Neural progenitor cell (in vitro differentiated cells): ENCODE results near the gene SLC4A7. TPM values are rescaled to one million over a fixed set of nuclear protein-coding genes. Genes with fewer than 3 reads are reported as not detected.
"Not testable (repeated sequence)": the region's sequence is repeated elsewhere in the genome, so short reads cannot be mapped to it uniquely, and the experiment has no call there.

Experiments
- DNase-seq: peaks from one replicate; pipeline ENCODE4 v3.0.0-alpha.2; 2016; ENCODE audit warnings: low spot score
- H2AFZ ChIP-seq: fragments of 200-600 bp; sonication (generic); replicated peaks from 2 replicates; pipeline ENCODE4 v1.6.1; 2016; ENCODE audit warnings: antibody characterized with exemption
- H3F3A ChIP-seq: fragments of 200-600 bp; sonication (generic); 2 replicates; pipeline ENCODE4 v1.6.1; 2016; ENCODE audit warnings: antibody characterized with exemption, low read depth
- H3K27ac ChIP-seq: fragments of 200-600 bp; sonication (generic); 2 replicates; pipeline ENCODE4 v1.5.1; 2016; ENCODE audit warnings: mild to moderate bottlenecking
- H3K27me3 ChIP-seq: fragments of 200-600 bp; sonication (generic); 2 replicates; pipeline ENCODE4 v1.6.1; 2016; ENCODE audit warnings: mild to moderate bottlenecking, moderate library complexity
- H3K36me3 ChIP-seq: fragments of 200-600 bp; sonication (generic); 2 replicates; pipeline ENCODE4 v1.5.1; 2016
- H3K4me1 ChIP-seq: fragments of 200-600 bp; sonication (generic); 2 replicates; pipeline ENCODE4 v1.6.1; 2016; ENCODE audit warnings: mixed run types
- H3K4me2 ChIP-seq: fragments of 200-600 bp; sonication (generic); 2 replicates; pipeline ENCODE4 v1.6.1; 2016
- H3K4me3 ChIP-seq: fragments of 200-600 bp; sonication (generic); 2 replicates; pipeline ENCODE4 v1.5.1; 2016
- H3K79me2 ChIP-seq: fragments of 200-600 bp; sonication (generic); 2 replicates; pipeline ENCODE4 v1.6.1; 2016; ENCODE audit warnings: low read depth
- H3K9ac ChIP-seq: fragments of 200-600 bp; sonication (generic); 2 replicates; pipeline ENCODE4 v1.6.1; 2016
- H3K9me3 ChIP-seq: fragments of 200-600 bp; sonication (generic); 2 replicates; pipeline ENCODE4 v1.5.1; 2016; ENCODE audit warnings: low read depth
- H4K20me1 ChIP-seq: fragments of 200-600 bp; sonication (generic); 2 replicates; pipeline ENCODE4 v1.6.1; 2016; ENCODE audit warnings: low read depth
- H3K27ac Mint-ChIP-seq: 3 replicates; pipeline ENCODE4 v1.8.0; 2021; ENCODE audit warnings: mixed read lengths
- H3K27me3 Mint-ChIP-seq: 2 replicates; pipeline ENCODE4 v1.8.0; 2022; ENCODE audit warnings: low read depth, mild to moderate bottlenecking, inconsistent platforms, moderate library complexity, mixed read lengths; ENCODE audit not compliant: insufficient read depth
- H3K36me3 Mint-ChIP-seq: 3 replicates; pipeline ENCODE4 v1.8.0; 2021; ENCODE audit warnings: mixed read lengths
- H3K4me1 Mint-ChIP-seq: 3 replicates; pipeline ENCODE4 v1.8.0; 2021; ENCODE audit warnings: mixed read lengths
- H3K4me3 Mint-ChIP-seq: 3 replicates; pipeline ENCODE4 v1.8.0; 2021; ENCODE audit warnings: mild to moderate bottlenecking, moderate library complexity, mixed read lengths
- H3K9me3 Mint-ChIP-seq: 3 replicates; pipeline ENCODE4 v1.8.0; 2020; ENCODE audit warnings: mixed read lengths
- EZH2 ChIP-seq: fragments of 200-600 bp; sonication (generic); IDR thresholded peaks from 2 replicates; pipeline ENCODE4 v1.6.1; 2017; ENCODE audit warnings: antibody characterized with exemption, mild to moderate bottlenecking, moderate library complexity
- EZH2phosphoT487 ChIP-seq: fragments of 200-600 bp; sonication (generic); IDR thresholded peaks from 2 replicates; pipeline ENCODE4 v1.6.1; 2017; ENCODE audit warnings: antibody characterized with exemption
- total RNA-seq: library from RNA; depleted of rRNA; stranded (reverse); fragments of >200 nt; gene quantifications from 2 replicates; pipeline ENCODE4 v1.2.3, GENCODE V29; 2015; ENCODE audit warnings: low replicate concordance
- TF ChIP-seq, protein P1 (sequence below): fragments of 200-600 bp; sonication (generic); IDR thresholded peaks from 2 replicates; pipeline ENCODE4 v1.5.1; 2017; ENCODE audit warnings: antibody characterized with exemption, mild to moderate bottlenecking

Gene SLC4A7
- total RNA-seq, 1 donor from 2014 or later, result 114 TPM

DNA sequence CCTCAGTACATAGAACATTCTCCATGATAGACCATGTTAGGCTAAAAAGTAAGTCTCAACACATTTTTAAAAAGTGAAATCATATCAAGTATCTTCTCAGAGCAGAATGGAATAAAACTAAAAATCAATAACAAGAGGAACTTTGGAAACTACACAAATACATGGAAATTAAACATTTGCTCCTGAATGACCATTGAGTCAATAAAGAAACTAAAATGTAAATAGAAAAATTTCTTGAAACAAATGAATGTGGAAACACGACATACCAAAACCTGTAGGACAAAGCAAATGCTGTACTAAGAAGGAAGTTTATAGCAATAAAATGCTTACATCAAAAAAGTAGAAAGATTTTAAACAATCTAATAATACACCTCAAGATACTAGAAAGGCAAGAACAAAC lies 148.6 kb downstream of the SLC4A7 start:
- Histone ChIP-seq H3K4me1 (no peaks in the 10 kb centered on the region), H3K4me2 (no peak overlapping the region), H3F3A (no peaks in the 10 kb centered on the region), H3K79me2 (no peaks in the 10 kb centered on the region), H3K27me3 (no peaks in the 10 kb centered on the region), H3K9me3 (no peaks in the 10 kb centered on the region), H3K27ac (no peak overlapping the region), H3K9ac (no peak overlapping the region), H3K4me3 (no peak overlapping the region), H3K36me3 (no peaks in the 10 kb centered on the region), H4K20me1 (no peaks in the 10 kb centered on the region), H2AFZ (no peak overlapping the region)
- Mint-ChIP-seq H3K27me3 (no peaks in the 10 kb centered on the region), H3K27ac (no peak overlapping the region), H3K36me3 (no peaks in the 10 kb centered on the region), H3K9me3 (peaks cover 4% of the 10 kb centered on the region), H3K4me1 (no peaks in the 10 kb centered on the region), H3K4me3 (no peak overlapping the region)
- TF ChIP-seq EZH2 (no peak), EZH2phosphoT487 (no peak)
- TF ChIP-seq, protein P1, sequence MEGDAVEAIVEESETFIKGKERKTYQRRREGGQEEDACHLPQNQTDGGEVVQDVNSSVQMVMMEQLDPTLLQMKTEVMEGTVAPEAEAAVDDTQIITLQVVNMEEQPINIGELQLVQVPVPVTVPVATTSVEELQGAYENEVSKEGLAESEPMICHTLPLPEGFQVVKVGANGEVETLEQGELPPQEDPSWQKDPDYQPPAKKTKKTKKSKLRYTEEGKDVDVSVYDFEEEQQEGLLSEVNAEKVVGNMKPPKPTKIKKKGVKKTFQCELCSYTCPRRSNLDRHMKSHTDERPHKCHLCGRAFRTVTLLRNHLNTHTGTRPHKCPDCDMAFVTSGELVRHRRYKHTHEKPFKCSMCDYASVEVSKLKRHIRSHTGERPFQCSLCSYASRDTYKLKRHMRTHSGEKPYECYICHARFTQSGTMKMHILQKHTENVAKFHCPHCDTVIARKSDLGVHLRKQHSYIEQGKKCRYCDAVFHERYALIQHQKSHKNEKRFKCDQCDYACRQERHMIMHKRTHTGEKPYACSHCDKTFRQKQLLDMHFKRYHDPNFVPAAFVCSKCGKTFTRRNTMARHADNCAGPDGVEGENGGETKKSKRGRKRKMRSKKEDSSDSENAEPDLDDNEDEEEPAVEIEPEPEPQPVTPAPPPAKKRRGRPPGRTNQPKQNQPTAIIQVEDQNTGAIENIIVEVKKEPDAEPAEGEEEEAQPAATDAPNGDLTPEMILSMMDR, result no peak
- no peak for DNase-seq

DNA sequence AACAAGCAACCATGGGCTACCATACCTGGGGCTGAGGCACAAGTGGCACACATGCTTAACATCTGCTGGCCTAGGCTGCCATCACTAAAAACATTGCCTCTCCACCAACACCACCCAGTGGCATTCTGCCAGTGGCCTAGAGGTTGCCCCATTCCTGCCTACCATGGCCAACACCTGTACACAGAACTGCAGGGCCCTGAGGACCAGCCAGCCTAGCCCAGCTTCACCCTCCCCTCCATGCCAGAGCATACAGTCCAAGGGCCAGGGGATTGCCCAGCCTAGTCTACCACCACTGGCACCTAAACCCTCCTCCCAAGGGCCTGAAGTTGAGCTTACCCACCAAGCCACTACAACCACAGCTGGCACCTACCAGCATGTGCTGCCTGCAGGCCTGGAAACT lies 150.3 kb downstream of the SLC4A7 start:
- Histone ChIP-seq H3K4me1 (no peaks in the 10 kb centered on the region), H3F3A (no peaks in the 10 kb centered on the region), H3K9me3 (no peaks in the 10 kb centered on the region), H3K4me3 (no peak overlapping the region), H3K27ac (no peak overlapping the region), H3K79me2 (no peaks in the 10 kb centered on the region), H3K27me3 (no peaks in the 10 kb centered on the region), H4K20me1 (no peaks in the 10 kb centered on the region), H2AFZ (no peak overlapping the region), H3K9ac (no peak overlapping the region), H3K4me2 (no peak overlapping the region), H3K36me3 (no peaks in the 10 kb centered on the region)
- Mint-ChIP-seq H3K27ac (no peak overlapping the region), H3K9me3 (peaks cover 4% of the 10 kb centered on the region), H3K4me3 (no peak overlapping the region), H3K4me1 (no peaks in the 10 kb centered on the region), H3K27me3 (no peaks in the 10 kb centered on the region), H3K36me3 (no peaks in the 10 kb centered on the region)
- TF ChIP-seq EZH2, result no peak
- TF ChIP-seq, protein P1, result no peak
- no peak for TF ChIP-seq EZH2phosphoT487
- no peak for DNase-seq

GRCh38 chr3:27328982-27329762 lies 155.0 kb downstream of the SLC4A7 start:
- H2AFZ ChIP-seq, H3K9ac ChIP-seq, H3K9me3 Mint-ChIP-seq, H3F3A ChIP-seq, H3K4me1 ChIP-seq, H3K4me3 Mint-ChIP-seq, H3K27me3 ChIP-seq, H3K27me3 Mint-ChIP-seq, H4K20me1 ChIP-seq, H3K36me3 ChIP-seq, DNase-seq, H3K27ac ChIP-seq, H3K36me3 Mint-ChIP-seq, H3K4me3 ChIP-seq, H3K9me3 ChIP-seq, H3K4me2 ChIP-seq, H3K27ac Mint-ChIP-seq, H3K4me1 Mint-ChIP-seq, H3K79me2 ChIP-seq: not testable (repeated sequence)

- H3K9me3 ChIP-seq, result no peaks in the 10 kb centered on the region
- H3K27ac Mint-ChIP-seq, result no peak overlapping the region
- DNase-seq, result no peak
- H2AFZ ChIP-seq, result no peak overlapping the region
- no peaks in the 10 kb centered on the region for H3K4me1 Mint-ChIP-seq
- no peaks in the 10 kb centered on the region for H3F3A ChIP-seq
- H3K36me3 ChIP-seq, result no peaks in the 10 kb centered on the region
- no peaks in the 10 kb centered on the region for H4K20me1 ChIP-seq
- no peak overlapping the region for H3K4me2 ChIP-seq
- no peak overlapping the region for H3K4me3 ChIP-seq
- H3K4me1 ChIP-seq, result no peaks in the 10 kb centered on the region
- H3K27ac ChIP-seq, result no peak overlapping the region
- H3K9me3 Mint-ChIP-seq, result peaks cover 5% of the 10 kb centered on the region
- no peak for TF ChIP-seq EZH2phosphoT487
- no peak for TF ChIP-seq EZH2
- TF ChIP-seq, protein P1, result no peak
- H3K9ac ChIP-seq, result no peak overlapping the region
- no peaks in the 10 kb centered on the region for H3K79me2 ChIP-seq
- H3K27me3 Mint-ChIP-seq, result no peaks in the 10 kb centered on the region
- H3K27me3 ChIP-seq, result no peaks in the 10 kb centered on the region
- no peaks in the 10 kb centered on the region for H3K36me3 Mint-ChIP-seq
- H3K4me3 Mint-ChIP-seq, result no peak overlapping the region
Observed at GRCh38 chr3:27326629-27327545, 157.3 kb downstream of the SLC4A7 start.
